Activated CD8-positive, alpha-beta memory T cell treated with anti-CD3 and anti-CD28 coated beads, Interleukin-2, amount 50 U/mL, for 4 hours (primary cell): Measurements from ENCODE around the gene RHBDL1.

ENCODE experiments used
- DNase-seq: peaks from one replicate; pipeline ENCODE4 v3.0.0-alpha.2; 2020

Gene RHBDL1

GRCh38 chr16:676565-676902, 1.1 kb downstream of the RHBDL1 start:
- no peak for DNase-seq

- DNase-seq, result no peak
These were observed 1.4 kb downstream of the RHBDL1 start for GRCh38 chr16:676913-677312.

- no peak for DNase-seq
These were observed 2.1 kb downstream of the RHBDL1 start for GRCh38 chr16:677316-678190.

- no peak for DNase-seq
These were observed 2.9 kb downstream of the RHBDL1 start for GRCh38 chr16:678209-678857.

GRCh38 chr16:678858-679813, 3.7 kb downstream of the RHBDL1 start:
- peak; percentile 55 for DNase-seq

GRCh38 chr16:679814-680624, 4.5 kb downstream of the RHBDL1 start, which contains the start of gene STUB1:
STUB1 (plus strand) TSS chr16:680410; CDS start chr16:680526, 116 bp downstream.
- peak; percentile 88 for DNase-seq

- DNase-seq, result no peak
These were observed 5.1 kb downstream of the RHBDL1 start for GRCh38 chr16:680625-680945.

GRCh38 chr16:680967-681745, 5.7 kb downstream of the RHBDL1 start:
- no peak for DNase-seq

GRCh38 chr16:681746-682427, 6.4 kb downstream of the RHBDL1 start:
- DNase-seq, result no peak

- no peak for DNase-seq
These were observed 7.3 kb downstream of the RHBDL1 start for GRCh38 chr16:682493-683395.

- DNase-seq, result no peak
These were observed 8.1 kb downstream of the RHBDL1 start for GRCh38 chr16:683396-684070.

GRCh38 chr16:684071-684794, 8.8 kb downstream of the RHBDL1 start, which contains the start of gene JMJD8:
JMJD8 (minus strand) TSS chr16:684334; CDS start chr16:684319, 15 bp downstream.
- DNase-seq, result peak; percentile 97

GRCh38 chr16:684961-685696, 9.7 kb downstream of the RHBDL1 start:
- no peak for DNase-seq

GRCh38 chr16:685967-686366, 10.5 kb downstream of the RHBDL1 start:
- no peak for DNase-seq

- DNase-seq, result no peak
These were observed 11.2 kb downstream of the RHBDL1 start for GRCh38 chr16:686459-687260.

- no peak for DNase-seq
These were observed 12.0 kb downstream of the RHBDL1 start for GRCh38 chr16:687499-687898.
